K562 (cell line): ENCODE results near the gene KLK7. TPM values are rescaled to one million over a fixed set of nuclear protein-coding genes. Genes with fewer than 3 reads are reported as not detected.
A peak's percentile ranks its signal among the peaks of the same experiment; 100 is the strongest.

Source experiments
- ATAC-seq: fragments of 200-7000 bp; cut with Tn5 transposase; 3 replicates; pipeline ENCODE4 v1.9.1; 2020; ENCODE audit warnings: moderate library complexity
- BruUV-seq: library from RNA; stranded (reverse); fragments of 400-500 nt; replicated peaks from 2 replicates; lab custom pipeline; 2021; lab: Mats Ljungman, UMichigan
- CTCF ChIA-PET: fragments of 300-600 bp; formaldehyde crosslinking; extraction: SDS; loops from one replicate; lab custom pipeline; 2021; ENCODE audit warnings: low intra/inter-chr PET ratio; lab: Yijun Ruan, JAX
- POLR2A ChIA-PET: fragments of 300-600, 350-650 bp; sonication (Branson Sonifier 250); formaldehyde crosslinking; extraction: SDS; loops from one replicate; lab custom pipeline; 2021; ENCODE audit warnings: antibody characterized with exemption, inconsistent platforms; lab: Yijun Ruan, JAX
- DNase-seq, 4 experiments: peaks; one replicate each; pipeline versions ENCODE4 v3.0.0 to v3.0.0-alpha.2; 2011 to 2018; ENCODE audit warnings: low spot score in 3 of 4, mixed read lengths in 3 of 4; ENCODE audit errors: extremely low read depth in 1 of 4
- FAIRE-seq: peaks from 2 replicates; lab custom pipeline; 2011; peaks lifted over from hg19 to GRCh38; lab: Jason Lieb, UNC
- H2AFZ ChIP-seq: 2 replicates; pipeline ENCODE4 v1.6.0; 2011; ENCODE audit warnings: low read depth, low read length, control low read depth, inconsistent platforms
- H3K27ac ChIP-seq: fragments of 200-600 bp; 3 replicates; pipeline ENCODE4 v1.8.0; 2011; ENCODE audit warnings: low read depth, mild to moderate bottlenecking, control low read depth, inconsistent platforms, low read length, moderate library complexity, mixed read lengths; ENCODE audit errors: extremely low read depth
- H3K27me3 ChIP-seq, 2 experiments: fragments of 300-600 bp in 1 of 2; 2 replicates in 1 of 2; 3 replicates in 1 of 2; pipeline versions ENCODE4 v1.6.0 to v1.8.0; 2011; ENCODE audit warnings: inconsistent platforms in 2 of 2, low read length in 2 of 2, mild to moderate bottlenecking in 1 of 2, mixed read lengths in 1 of 2, moderate library complexity in 1 of 2; ENCODE audit not compliant: control insufficient read depth in 2 of 2, insufficient read depth in 2 of 2
- H3K36me3 ChIP-seq: fragments of 300-600 bp; 3 replicates; pipeline ENCODE4 v1.8.0; 2011; ENCODE audit warnings: mild to moderate bottlenecking, low read length, inconsistent platforms; ENCODE audit not compliant: control insufficient read depth, insufficient read depth
- H3K4me1 ChIP-seq, 2 experiments: fragments of 200-600 bp in 1 of 2; replicated peaks in 1 of 2; 2 replicates in 1 of 2; 3 replicates in 1 of 2; pipeline versions ENCODE4 v1.5.1 to v1.8.0; 2011; ENCODE audit warnings: inconsistent platforms in 2 of 2, low read length in 2 of 2, mild to moderate bottlenecking in 1 of 2, mixed read lengths in 1 of 2, moderate library complexity in 1 of 2; ENCODE audit not compliant: control insufficient read depth in 2 of 2, insufficient read depth in 2 of 2
- H3K4me2 ChIP-seq: 2 replicates; pipeline ENCODE4 v1.6.1; 2011; ENCODE audit warnings: low read length, control low read depth, inconsistent platforms, mixed read lengths; ENCODE audit not compliant: insufficient read depth
- H3K4me3 ChIP-seq: fragments of 200-600 bp; sonication (generic), shearing (Covaris generic); 2 replicates; pipeline ENCODE4 v1.5.1; 2016; ENCODE audit warnings: control low read depth, inconsistent platforms
- H3K79me2 ChIP-seq: fragments of 200-600 bp; 3 replicates; pipeline ENCODE4 v1.8.0; 2011; ENCODE audit warnings: low read length, inconsistent platforms; ENCODE audit not compliant: control insufficient read depth, insufficient read depth
- H3K9ac ChIP-seq, 2 experiments: 2 replicates each; pipeline versions ENCODE4 v1.6.0 to v1.6.1; 2011; ENCODE audit warnings: low read depth in 2 of 2, low read length in 2 of 2, control low read depth in 1 of 2, inconsistent platforms in 1 of 2, mild to moderate bottlenecking in 1 of 2, mixed read lengths in 1 of 2; ENCODE audit not compliant: insufficient read depth in 1 of 2
- H3K9me1 ChIP-seq: one replicate; pipeline ENCODE4 v1.6.0; 2011; ENCODE audit warnings: inconsistent platforms, mild to moderate bottlenecking, low read length, moderate library complexity; ENCODE audit not compliant: control insufficient read depth, insufficient read depth
- H3K9me3 ChIP-seq: replicated peaks from 2 replicates; pipeline ENCODE4 v1.5.1; 2011; ENCODE audit warnings: low read depth, low read length, inconsistent platforms; ENCODE audit not compliant: control insufficient read depth, insufficient read depth
- H4K20me1 ChIP-seq: replicated peaks from 2 replicates; pipeline ENCODE4 v1.6.1; 2011; ENCODE audit warnings: low read length, inconsistent platforms, mixed read lengths; ENCODE audit not compliant: control insufficient read depth, insufficient read depth
- ADNP ChIP-seq: fragments of 200-800 bp; sonication (Bioruptor generic); IDR thresholded peaks from 2 replicates; pipeline ENCODE4 v1.6.1; 2016; ENCODE audit warnings: missing genetic modification characterization, missing compliant biosample characterization
- ARID2 ChIP-seq: fragments of 450-650 bp; IDR thresholded peaks from 2 replicates; pipeline ENCODE4 v1.6.1; 2017; ENCODE audit warnings: antibody characterized with exemption, mild to moderate bottlenecking
- ESRRA ChIP-seq: fragments of 450-650 bp; IDR thresholded peaks from 2 replicates; pipeline ENCODE4 v1.6.1; 2014; ENCODE audit warnings: low read depth, mild to moderate bottlenecking, moderate library complexity, borderline replicate concordance
- GTF2E2 ChIP-seq: fragments of 200-800 bp; sonication (Bioruptor generic); IDR thresholded peaks from 2 replicates; pipeline ENCODE4 v1.6.1; 2016; ENCODE audit warnings: missing genetic modification characterization, missing compliant biosample characterization
- KLF13 ChIP-seq: fragments of 450-650 bp; IDR thresholded peaks from 2 replicates; pipeline ENCODE4 v1.6.1; 2016; ENCODE audit warnings: missing genetic modification characterization, low read depth, mild to moderate bottlenecking, missing compliant biosample characterization, moderate library complexity, borderline replicate concordance
- MAZ ChIP-seq, 2 experiments: fragments of 450-650 bp in 1 of 2; sonication (generic) in 1 of 2; formaldehyde crosslinking; IDR thresholded peaks in 1 of 2; conservative IDR thresholded peaks in 1 of 2; 2 replicates each; pipeline versions ENCODE4 v1.4.0 to v1.5.0; 2020; ENCODE audit warnings: mild to moderate bottlenecking in 1 of 2, missing genetic modification reagents in 1 of 2
- MCM5 ChIP-seq: fragments of 450-650 bp; IDR thresholded peaks from 2 replicates; pipeline ENCODE4 v1.6.1; 2016; ENCODE audit warnings: low read depth
- NR2C2 ChIP-seq, 2 experiments: fragments of 200-800 bp in 1 of 2; sonication (Bioruptor generic) in 1 of 2; sonication (generic) in 1 of 2; formaldehyde crosslinking in 1 of 2; IDR thresholded peaks; 2 replicates each; pipeline versions ENCODE4 v1.6.1 to v1.8.0; 2016 to 2022; ENCODE audit warnings: mild to moderate bottlenecking in 1 of 2, missing compliant biosample characterization in 1 of 2, missing genetic modification characterization in 1 of 2, missing genetic modification reagents in 1 of 2
- PTRF ChIP-seq: fragments of 450-650 bp; IDR thresholded peaks from 2 replicates; pipeline ENCODE4 v1.6.1; 2016; ENCODE audit warnings: mild to moderate bottlenecking, missing genetic modification characterization, missing compliant biosample characterization
- RFX1 ChIP-seq: fragments of 450-650 bp; IDR thresholded peaks from 2 replicates; pipeline ENCODE4 v1.6.1; 2016; ENCODE audit warnings: mild to moderate bottlenecking, moderate library complexity
- ZC3H8 ChIP-seq: fragments of 450-650 bp; IDR thresholded peaks from 2 replicates; pipeline ENCODE4 v1.6.1; 2017
- ZNF133 ChIP-seq: fragments of 250-450 bp; sonication (Bioruptor Pico); IDR thresholded peaks from 2 replicates; pipeline ENCODE4 v1.4.0; 2020; ENCODE audit warnings: mild to moderate bottlenecking
- ZNF507 ChIP-seq: conservative IDR thresholded peaks from 2 replicates; pipeline ENCODE4 v1.6.1; 2017; ENCODE audit warnings: missing genetic modification characterization, missing compliant biosample characterization
- WGBS: fragments of 100-300 bp; shearing (Covaris generic); methylation state at CpG from one replicate; pipeline ENCODE4 v1.1.6; 2016; ENCODE audit warnings: low coverage, mixed read lengths; ENCODE audit not compliant: insufficient coverage; ENCODE audit errors: missing lambda C conversion rate; 5-methylcytosine and 5-hydroxymethylcytosine counted together
- in situ Hi-C: fragments of 300-500 bp; cut with MboI; formaldehyde crosslinking; loops from 4 replicates; pipeline ENCODE4 v1.15.0; 2018; ENCODE audit warnings: inconsistent platforms, mixed read lengths
- intact Hi-C: fragments of 100-400 bp; cut with micrococcal nuclease; formaldehyde crosslinking; loops from 2 replicates; pipeline ENCODE4 v1.14.2; 2022
- polyA plus RNA-seq, 8 experiments: library from polyadenylated mRNA; depleted of rRNA in 4 of 8; stranded (reverse) in 5 of 8; unstranded in 3 of 8; fragments of >200 nt; fragmentation: Nextera tagmentation in 2 of 8; fragmentation: Illumina TruSeq in 1 of 8; extraction: Ambion mirVana in 2 of 8; extraction: Trizol in 1 of 8; gene quantifications; 2 replicates each; pipeline versions ENCODE4 v1.2.1 to v1.2.3, GENCODE V29; 2011 to 2014; ENCODE audit warnings: inconsistent platforms in 1 of 8, missing spikeins in 1 of 8
- total RNA-seq, 7 experiments: library from RNA; depleted of rRNA in 6 of 7; stranded (reverse); fragments of >200 nt in 6 of 7; fragmentation: Illumina TruSeq in 2 of 7; extraction: Trizol in 2 of 7; gene quantifications; 2 replicates each; pipeline versions ENCODE4 v1.2.1 to v1.2.3, GENCODE V29; 2011 to 2021; ENCODE audit warnings: low replicate concordance in 1 of 7
- TF ChIP-seq, protein P1 (sequence below): fragments of 250-450 bp; sonication (Bioruptor Pico); IDR thresholded peaks from 2 replicates; pipeline ENCODE4 v1.8.0; 2022; ENCODE audit warnings: moderate library complexity, mild to moderate bottlenecking, inconsistent platforms
- TF ChIP-seq, protein P2 (sequence below): sonication (generic); formaldehyde crosslinking; IDR thresholded peaks from 2 replicates; pipeline ENCODE4 v1.8.0; 2022; ENCODE audit warnings: mild to moderate bottlenecking, missing genetic modification reagents

Gene KLK7
- total and polyA plus RNA-seq, 9 of the 15 experiments (the other 6 are each of a cell fraction or from before 2014, with no cell fraction given): 0.03 TPM; not detected in 8

DNA sequence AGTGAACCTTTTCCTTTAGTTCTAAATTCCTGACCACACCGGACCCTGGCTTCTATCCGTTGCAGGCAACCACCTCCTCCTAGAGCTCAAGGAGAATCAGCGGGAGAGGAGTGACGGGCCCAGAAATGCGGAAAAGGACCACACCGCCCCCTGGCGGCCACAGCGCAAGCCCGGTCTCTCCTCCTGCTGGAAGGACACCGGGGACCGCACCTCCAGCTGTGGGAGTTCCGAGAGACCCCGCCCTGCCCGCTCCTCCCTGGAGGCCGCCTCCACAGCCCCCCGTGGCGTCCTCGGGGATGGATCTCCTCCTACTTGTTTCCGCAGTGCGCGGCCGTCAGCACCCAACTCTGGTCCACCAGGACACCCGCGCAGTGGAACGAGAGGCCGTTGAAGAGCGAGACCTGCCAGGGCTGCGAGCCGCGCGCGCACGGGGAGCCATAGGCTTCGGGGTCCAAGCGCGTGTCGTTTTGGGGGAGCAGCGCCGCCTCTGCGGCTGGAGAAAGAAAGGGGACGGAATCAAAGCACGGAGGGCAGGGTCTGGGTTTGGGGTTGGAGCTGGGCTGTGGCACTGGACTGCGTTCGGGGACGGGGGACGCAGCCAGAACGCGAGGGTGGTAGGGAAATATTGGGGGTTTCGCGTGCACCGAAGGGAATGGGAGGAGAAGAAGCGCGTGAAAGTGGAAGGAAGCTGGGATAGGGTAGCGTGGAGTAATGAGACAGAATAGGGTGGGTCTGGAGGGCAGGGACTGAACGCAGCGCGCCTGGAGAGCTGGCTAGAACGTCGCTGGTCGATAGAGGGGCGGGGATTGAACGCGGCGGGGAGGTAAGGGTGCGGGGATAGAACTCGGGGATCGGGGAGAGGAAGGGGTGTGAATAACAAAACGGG is 33.3 kb upstream of the KLK7 start (continued):
- TF ChIP-seq ZNF507 (tag) (no peak), ZNF133 (CRISPR knock-in tag) (peak; percentile 68; the same call in 1 of the 2 replicates), ESRRA (0 out of 2 replicates have a peak, but pooled peaks have one; percentile 18), MCM5 (no peak), NR2C2 (CRISPR knock-in tag; IDR thresholded peaks at IDR 0.05) (no peak), NR2C2 (tag; IDR thresholded peaks at IDR 0.05) (no peak), MAZ (CRISPR knock-in tag; conservative IDR thresholded peaks at IDR 0.05 in 1 of 2, IDR thresholded peaks at IDR 0.05 in 1 of 2) (peak in 1 of 2 experiments; percentile 18; a peak in 1 of 4 replicates)
- TF ChIP-seq, protein P1, sequence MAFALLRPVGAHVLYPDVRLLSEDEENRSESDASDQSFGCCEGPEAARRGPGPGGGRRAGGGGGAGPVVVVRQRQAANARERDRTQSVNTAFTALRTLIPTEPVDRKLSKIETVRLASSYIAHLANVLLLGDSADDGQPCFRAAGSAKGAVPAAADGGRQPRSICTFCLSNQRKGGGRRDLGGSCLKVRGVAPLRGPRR (CRISPR knock-in tag): no peak

DNA sequence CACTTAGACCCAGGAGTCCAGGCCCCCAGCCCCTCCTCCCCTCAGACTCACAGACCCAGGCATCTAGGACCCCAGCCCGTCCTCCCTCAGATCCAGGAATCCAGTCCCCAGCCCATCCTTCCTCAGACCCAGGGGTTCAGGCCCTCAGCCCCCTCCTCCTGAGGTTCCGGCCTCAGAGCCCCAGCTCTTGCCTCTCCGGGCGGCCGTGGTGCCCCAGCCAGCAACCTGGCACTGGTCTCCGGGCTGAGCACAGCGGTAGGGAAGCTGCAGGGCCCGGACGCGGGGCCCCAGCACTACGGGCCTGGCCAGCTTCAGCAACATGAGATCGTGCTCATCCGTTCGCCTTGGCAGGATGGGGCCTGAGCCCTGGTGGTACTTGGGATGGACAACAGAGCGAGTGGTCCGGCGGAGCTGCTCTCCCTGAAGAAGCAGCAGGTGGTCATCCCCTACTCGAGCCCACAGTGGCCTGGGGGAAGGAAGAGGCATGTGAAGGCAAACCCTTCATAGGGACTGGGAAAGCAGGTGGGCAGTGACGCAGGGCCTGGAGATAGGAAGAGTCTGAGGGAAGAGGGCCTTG is 32.1 kb upstream of the KLK7 start:
- Histone ChIP-seq H3K9me1 (no peaks in the 10 kb centered on the region), H3K79me2 (no peaks in the 10 kb centered on the region), H3K4me2 (no peak overlapping the region), H2AFZ (no peak overlapping the region), H3K9ac (no peak overlapping the region), H3K4me1 (peaks cover under 1 to 28% of the 10 kb centered on the region in 2 experiments), H3K27ac (no peak overlapping the region), H3K27me3 (peaks cover 5 to 44% of the 10 kb centered on the region in 2 experiments; a peak in 3 of 5 replicates), H3K36me3 (no peaks in the 10 kb centered on the region), H3K9me3 (no peaks in the 10 kb centered on the region), H3K4me3 (no peak overlapping the region), H4K20me1 (peaks cover 2% of the 10 kb centered on the region; the same call in 1 of the 2 replicates)
- intact Hi-C loops (loop anchor here (2.0 kb wide), 1 partner anchor 85 kb away; no protein-coding TSS in a partner anchor), in situ Hi-C loops (no loop called here)
- WGBS: 12% methylated on average over 13 of the region's 19 CpGs
- BruUV-seq: no TSS peak
- ChIA-PET POLR2A (interaction anchor here (0.9 to 1.1 kb wide), 2 partner anchors 17 to 77 kb away, joined by 3 read pairs; no protein-coding TSS in a partner anchor), CTCF (interaction anchor here (1.0 to 1.8 kb wide), 2 partner anchors 79 to 86 kb away, joined by 3 to 11 read pairs; no protein-coding TSS in a partner anchor)
- DNase-seq (no peak), FAIRE-seq (no peak), ATAC-seq (no peak)
- TF ChIP-seq PTRF (tag) (no peak), RFX1 (no peak), ARID2 (no peak), KLF13 (tag) (no peak), ZC3H8 (no peak), GTF2E2 (tag) (no peak), ADNP (tag) (no peak)
- TF ChIP-seq, protein P2, sequence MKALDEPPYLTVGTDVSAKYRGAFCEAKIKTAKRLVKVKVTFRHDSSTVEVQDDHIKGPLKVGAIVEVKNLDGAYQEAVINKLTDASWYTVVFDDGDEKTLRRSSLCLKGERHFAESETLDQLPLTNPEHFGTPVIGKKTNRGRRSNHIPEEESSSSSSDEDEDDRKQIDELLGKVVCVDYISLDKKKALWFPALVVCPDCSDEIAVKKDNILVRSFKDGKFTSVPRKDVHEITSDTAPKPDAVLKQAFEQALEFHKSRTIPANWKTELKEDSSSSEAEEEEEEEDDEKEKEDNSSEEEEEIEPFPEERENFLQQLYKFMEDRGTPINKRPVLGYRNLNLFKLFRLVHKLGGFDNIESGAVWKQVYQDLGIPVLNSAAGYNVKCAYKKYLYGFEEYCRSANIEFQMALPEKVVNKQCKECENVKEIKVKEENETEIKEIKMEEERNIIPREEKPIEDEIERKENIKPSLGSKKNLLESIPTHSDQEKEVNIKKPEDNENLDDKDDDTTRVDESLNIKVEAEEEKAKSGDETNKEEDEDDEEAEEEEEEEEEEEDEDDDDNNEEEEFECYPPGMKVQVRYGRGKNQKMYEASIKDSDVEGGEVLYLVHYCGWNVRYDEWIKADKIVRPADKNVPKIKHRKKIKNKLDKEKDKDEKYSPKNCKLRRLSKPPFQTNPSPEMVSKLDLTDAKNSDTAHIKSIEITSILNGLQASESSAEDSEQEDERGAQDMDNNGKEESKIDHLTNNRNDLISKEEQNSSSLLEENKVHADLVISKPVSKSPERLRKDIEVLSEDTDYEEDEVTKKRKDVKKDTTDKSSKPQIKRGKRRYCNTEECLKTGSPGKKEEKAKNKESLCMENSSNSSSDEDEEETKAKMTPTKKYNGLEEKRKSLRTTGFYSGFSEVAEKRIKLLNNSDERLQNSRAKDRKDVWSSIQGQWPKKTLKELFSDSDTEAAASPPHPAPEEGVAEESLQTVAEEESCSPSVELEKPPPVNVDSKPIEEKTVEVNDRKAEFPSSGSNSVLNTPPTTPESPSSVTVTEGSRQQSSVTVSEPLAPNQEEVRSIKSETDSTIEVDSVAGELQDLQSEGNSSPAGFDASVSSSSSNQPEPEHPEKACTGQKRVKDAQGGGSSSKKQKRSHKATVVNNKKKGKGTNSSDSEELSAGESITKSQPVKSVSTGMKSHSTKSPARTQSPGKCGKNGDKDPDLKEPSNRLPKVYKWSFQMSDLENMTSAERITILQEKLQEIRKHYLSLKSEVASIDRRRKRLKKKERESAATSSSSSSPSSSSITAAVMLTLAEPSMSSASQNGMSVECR (CRISPR knock-in tag): no peak
